ENCODE measurements around the gene CRYBG3. TPM values are rescaled to one million over a fixed set of nuclear protein-coding genes. Genes with fewer than 3 reads are reported as not detected.

Gene CRYBG3
- total RNA-seq, 2 experiments from 2014 or later = 2.2 to 2.4 TPM

- Mint-ChIP-seq H3K4me1 (ENCODE audit: low read depth) (peaks cover 23% of the 10 kb centered on the region), H3K9me3 (no peaks in the 10 kb centered on the region), H3K27ac (no peak overlapping the region), H3K4me3 (no peak overlapping the region), H3K36me3 (ENCODE audit: low read depth) (peaks cover 85% of the 10 kb centered on the region), H3K27me3 (no peaks in the 10 kb centered on the region)
- H3K36me3 ChIP-seq (ENCODE audit: insufficient read depth, low read length) = peaks cover 84% of the 10 kb centered on the region
- intact Hi-C loops (cut with DNase I, micrococcal nuclease) = no loop called here
- POLR2A ChIA-PET = interaction anchor here (1.5 kb wide), 1 partner anchor 8 kb away, joined by 3 read pairs; no protein-coding TSS in a partner anchor
- H3K4me1 ChIP-seq (ENCODE audit: insufficient read depth, low read length) = peaks cover 10% of the 10 kb centered on the region
- no peak overlapping the region for H3K27ac ChIP-seq (ENCODE audit: low read depth in 1 of 2, low read length in 2 of 2)
- DNase-seq (no peak), ATAC-seq (ENCODE audit: poor library complexity) (no peak)
- H3K9me3 ChIP-seq (ENCODE audit: control insufficient read depth in 1 of 2, insufficient read depth in 1 of 2, low read length in 2 of 2) = no peaks in the 10 kb centered on the region
- CTCF ChIA-PET = no interaction called here
- H3K27me3 ChIP-seq (ENCODE audit: control insufficient read depth in 1 of 2, insufficient read depth in 2 of 2, low read length in 2 of 2) = no peaks in the 10 kb centered on the region
- no peak for TF ChIP-seq CTCF (IDR thresholded peaks at IDR 0.05)
- no peak overlapping the region for H3K4me3 ChIP-seq (ENCODE audit: low read length)
These were observed 137.0 kb downstream of the CRYBG3 start for GRCh38 chr3:97958796-97959195.

GRCh38 chr3:97959872-97960271, 138.1 kb downstream of the CRYBG3 start:
- Histone ChIP-seq H3K27ac (ENCODE audit: low read depth in 1 of 2, low read length in 2 of 2) (no peak overlapping the region), H3K4me1 (ENCODE audit: insufficient read depth, low read length) (peaks cover 16% of the 10 kb centered on the region), H3K27me3 (ENCODE audit: control insufficient read depth in 1 of 2, insufficient read depth in 2 of 2, low read length in 2 of 2) (no peaks in the 10 kb centered on the region), H3K36me3 (ENCODE audit: insufficient read depth, low read length) (peaks cover 79% of the 10 kb centered on the region), H3K4me3 (ENCODE audit: low read length) (no peak overlapping the region), H3K9me3 (ENCODE audit: control insufficient read depth in 1 of 2, insufficient read depth in 1 of 2, low read length in 2 of 2) (no peaks in the 10 kb centered on the region)
- Mint-ChIP-seq H3K27ac (no peak overlapping the region), H3K36me3 (ENCODE audit: low read depth) (peaks cover 83% of the 10 kb centered on the region), H3K4me1 (ENCODE audit: low read depth) (peaks cover 31% of the 10 kb centered on the region), H3K27me3 (no peaks in the 10 kb centered on the region), H3K9me3 (no peaks in the 10 kb centered on the region), H3K4me3 (no peak overlapping the region)
- intact Hi-C loops (cut with DNase I, micrococcal nuclease) = no loop called here
- no peak for TF ChIP-seq CTCF (IDR thresholded peaks at IDR 0.05)
- ATAC-seq (ENCODE audit: poor library complexity) = no peak
- POLR2A ChIA-PET = interaction anchor here (0.7 to 1.5 kb wide), 2 partner anchors 9 to 46 kb away, joined by 3 read pairs; no protein-coding TSS in a partner anchor
- CTCF ChIA-PET = no interaction called here
- DNase-seq = no peak

DNA sequence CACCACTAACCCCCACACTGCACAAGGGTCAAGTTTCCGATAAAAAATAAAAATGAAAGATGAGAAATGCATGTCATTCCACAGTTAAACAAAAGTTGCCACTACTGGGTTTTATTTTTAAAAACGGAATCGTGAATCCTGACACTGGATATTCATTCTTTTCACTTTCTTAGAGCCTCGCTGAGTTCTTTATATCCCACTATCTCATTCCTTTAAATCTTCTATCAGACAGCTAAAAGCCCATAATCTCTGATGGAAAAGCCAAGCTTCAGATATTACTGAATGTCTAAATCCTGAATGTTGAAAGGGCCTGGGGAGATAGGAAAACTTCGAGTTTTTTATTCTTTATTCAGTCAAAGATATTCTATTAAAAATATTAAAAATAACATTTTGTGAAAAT, 138.7 kb downstream of the CRYBG3 start:
- intact Hi-C loops (cut with DNase I, micrococcal nuclease) = no loop called here
- Histone ChIP-seq H3K9me3 (ENCODE audit: control insufficient read depth in 1 of 2, insufficient read depth in 1 of 2, low read length in 2 of 2) (no peaks in the 10 kb centered on the region), H3K27ac (ENCODE audit: low read depth in 1 of 2, low read length in 2 of 2) (no peak overlapping the region), H3K27me3 (ENCODE audit: control insufficient read depth in 1 of 2, insufficient read depth in 2 of 2, low read length in 2 of 2) (no peaks in the 10 kb centered on the region), H3K4me3 (ENCODE audit: low read length) (no peak overlapping the region), H3K4me1 (ENCODE audit: insufficient read depth, low read length) (peaks cover 18% of the 10 kb centered on the region), H3K36me3 (ENCODE audit: insufficient read depth, low read length) (peaks cover 79% of the 10 kb centered on the region)
- ATAC-seq (ENCODE audit: poor library complexity) (no peak), DNase-seq (no peak)
- Mint-ChIP-seq H3K4me1 (ENCODE audit: low read depth) (peaks cover 37% of the 10 kb centered on the region), H3K9me3 (no peaks in the 10 kb centered on the region), H3K27ac (no peak overlapping the region), H3K4me3 (no peak overlapping the region), H3K27me3 (no peaks in the 10 kb centered on the region), H3K36me3 (ENCODE audit: low read depth) (peaks cover 80% of the 10 kb centered on the region)
- no peak for TF ChIP-seq CTCF (IDR thresholded peaks at IDR 0.05)
- ChIA-PET POLR2A (interaction anchor here (1.0 kb wide), 1 partner anchor 12 kb away, joined by 3 read pairs; the partner anchor contains the start of gene RIOX2), CTCF (no interaction called here)
